PC-3 (cell line): ENCODE data around the gene VSIG10. TPM values are rescaled to one million over a fixed set of nuclear protein-coding genes. Genes with fewer than 3 reads are reported as not detected.
A peak's percentile ranks its signal among the peaks of the same experiment; 100 is the strongest.

Experiments
- ATAC-seq: fragments of 200-7000 bp; cut with Tn5 transposase; 2 replicates; pipeline ENCODE4 v1.9.1; 2020; ENCODE audit warnings: mild to moderate bottlenecking, moderate library complexity
- BruUV-seq: library from RNA; stranded (reverse); fragments of 400-500 nt; replicated peaks from 2 replicates; lab custom pipeline; 2021; lab: Mats Ljungman, UMichigan
- CTCF ChIA-PET: fragments of 300-600 bp; sonication (Branson Sonifier 250); formaldehyde crosslinking; loops from one replicate; lab custom pipeline; 2022; ENCODE audit warnings: antibody characterized with exemption; lab: Charles Lee
- POLR2A ChIA-PET: fragments of 300-600 bp; sonication (Branson Sonifier 250); formaldehyde crosslinking; loops from one replicate; lab custom pipeline; 2022; ENCODE audit warnings: antibody characterized with exemption; ENCODE audit not compliant: unreplicated experiment; lab: Charles Lee
- DNase-seq: peaks from one replicate; pipeline ENCODE4 v3.0.0-alpha.2; 2015
- H2AFZ ChIP-seq: fragments of 300-600 bp; sonication (generic); 2 replicates; pipeline ENCODE4 v1.6.0; 2016; ENCODE audit warnings: antibody characterized with exemption, low read length
- H3F3A ChIP-seq: fragments of 300-600 bp; sonication (generic); one replicate; pipeline ENCODE4 v1.6.0; 2017; ENCODE audit warnings: antibody characterized with exemption, low read length, control low read depth, mild to moderate bottlenecking; ENCODE audit not compliant: unreplicated experiment
- H3K27ac ChIP-seq: fragments of 300-600 bp; sonication (generic); 2 replicates; pipeline ENCODE4 v1.5.1; 2016; ENCODE audit warnings: mild to moderate bottlenecking, low read length
- H3K27me3 ChIP-seq: fragments of 300-600 bp; sonication (generic); 2 replicates; pipeline ENCODE4 v1.6.1; 2016; ENCODE audit warnings: low read length, mixed read lengths
- H3K36me3 ChIP-seq: fragments of 300-600 bp; sonication (generic); 2 replicates; pipeline ENCODE4 v1.6.1; 2016; ENCODE audit warnings: low read depth, mixed run types, low read length, mixed read lengths
- H3K4me1 ChIP-seq: fragments of 300-600 bp; sonication (generic); 2 replicates; pipeline ENCODE4 v1.5.1; 2016; ENCODE audit warnings: low read length; ENCODE audit not compliant: insufficient read depth
- H3K4me2 ChIP-seq: fragments of 300-600 bp; sonication (generic); 2 replicates; pipeline ENCODE4 v1.6.0; 2016; ENCODE audit warnings: low read length
- H3K4me3 ChIP-seq: fragments of 300-600 bp; sonication (generic); 2 replicates; pipeline ENCODE4 v1.5.1; 2016; ENCODE audit warnings: mild to moderate bottlenecking, low read length, mixed read lengths
- H3K79me2 ChIP-seq: fragments of 300-600 bp; sonication (generic); 2 replicates; pipeline ENCODE4 v1.6.1; 2017; ENCODE audit warnings: low read length, mixed read lengths
- H3K9ac ChIP-seq: fragments of 300-600 bp; sonication (generic); 2 replicates; pipeline ENCODE4 v1.6.0; 2016; ENCODE audit warnings: mild to moderate bottlenecking, low read length
- H3K9me2 ChIP-seq: fragments of 300-600 bp; sonication (generic); replicated peaks from 2 replicates; pipeline ENCODE4 v1.6.1; 2016; ENCODE audit warnings: mixed run types, low read length, mixed read lengths
- H3K9me3 ChIP-seq: fragments of 300-600 bp; sonication (generic); 2 replicates; pipeline ENCODE4 v1.6.1; 2016; ENCODE audit warnings: low read length, mixed read lengths
- H4K20me1 ChIP-seq: fragments of 300-600 bp; sonication (generic); 2 replicates; pipeline ENCODE4 v1.6.1; 2016; ENCODE audit warnings: low read length, mixed read lengths
- CTCF ChIP-seq: fragments of 300-600 bp; sonication (generic); conservative IDR thresholded peaks from 2 replicates; pipeline ENCODE4 v1.5.1; 2017; ENCODE audit warnings: antibody characterized with exemption, low read depth, mild to moderate bottlenecking, low read length
- EZH2 ChIP-seq: fragments of 300-600 bp; sonication (generic); IDR thresholded peaks from one replicate; pipeline ENCODE4 v1.6.1; 2017; ENCODE audit warnings: antibody characterized with exemption, mild to moderate bottlenecking, low read length; ENCODE audit not compliant: unreplicated experiment
- EZH2phosphoT487 ChIP-seq: fragments of 300-600 bp; sonication (generic); IDR thresholded peaks from 2 replicates; pipeline ENCODE4 v1.6.1; 2018; ENCODE audit warnings: mild to moderate bottlenecking, antibody characterized with exemption, low read length, borderline replicate concordance
- intact Hi-C: fragments of 100-400 bp; cut with micrococcal nuclease; formaldehyde crosslinking; loops from 2 replicates; pipeline ENCODE4 v1.9.0; 2023
- total RNA-seq: library from RNA; depleted of rRNA; stranded (reverse); fragments of >200 nt; gene quantifications from 2 replicates; pipeline ENCODE4 v1.2.3, GENCODE V29; 2014

The VSIG10 gene
- total RNA-seq, 1 experiment from 2014 or later, result 60.8 TPM

GRCh38 chr12:118053071-118053985, 50.5 kb downstream of the VSIG10 start:
- POLR2A ChIA-PET, result no interaction called here
- H3K4me1 ChIP-seq, result peaks cover 49% of the 10 kb centered on the region
- TF ChIP-seq EZH2 (no peak), CTCF (no peak), EZH2phosphoT487 (no peak)
- no peaks in the 10 kb centered on the region for H3K27me3 ChIP-seq
- H3K4me3 ChIP-seq, result 0 out of 2 replicates have a peak overlapping the region, but pooled peaks have one; percentile 9
- H3K9me2 ChIP-seq, result no peaks in the 10 kb centered on the region
- BruUV-seq, result no TSS peak
- H3K4me2 ChIP-seq, result peak overlapping the region; percentile 60
- ATAC-seq, result no peak
- H4K20me1 ChIP-seq, result no peaks in the 10 kb centered on the region
- no peaks in the 10 kb centered on the region for H3K9me3 ChIP-seq
- CTCF ChIA-PET, result no interaction called here
- H3K9ac ChIP-seq, result peak overlapping the region; percentile 11; the same call in 1 of the 2 replicates
- H3F3A ChIP-seq, result peaks cover 12% of the 10 kb centered on the region
- DNase-seq, result peak; percentile 41
- intact Hi-C loops, result loop anchor here (5.0 to 10.0 kb wide), 2 partner anchors 369 to 1136 kb away; no protein-coding TSS in a partner anchor
- H3K36me3 ChIP-seq, result peaks cover 28% of the 10 kb centered on the region
- H3K27ac ChIP-seq, result peak overlapping the region; percentile 81
- peak overlapping the region; percentile 9 for H2AFZ ChIP-seq
- H3K79me2 ChIP-seq, result peaks cover 73% of the 10 kb centered on the region

- H3K9me3 ChIP-seq, result no peaks in the 10 kb centered on the region
- H3K27ac ChIP-seq, result peak overlapping the region; percentile 81
- DNase-seq (peak; percentile 100), ATAC-seq (peak; percentile 88)
- H4K20me1 ChIP-seq, result no peaks in the 10 kb centered on the region
- H3K9me2 ChIP-seq, result no peaks in the 10 kb centered on the region
- peaks cover 12% of the 10 kb centered on the region for H3F3A ChIP-seq
- H3K9ac ChIP-seq, result peak overlapping the region; percentile 41
- H3K27me3 ChIP-seq, result no peaks in the 10 kb centered on the region
- TF ChIP-seq CTCF, result no peak
- no peak for TF ChIP-seq EZH2
- TF ChIP-seq EZH2phosphoT487, result no peak
- H3K79me2 ChIP-seq, result peaks cover 71% of the 10 kb centered on the region
- H3K36me3 ChIP-seq, result peaks cover 33% of the 10 kb centered on the region
- H2AFZ ChIP-seq, result peak overlapping the region; percentile 9
- POLR2A ChIA-PET, result no interaction called here
- peak overlapping the region; percentile 9; the same call in 1 of the 2 replicates for H3K4me3 ChIP-seq
- peaks cover 49% of the 10 kb centered on the region for H3K4me1 ChIP-seq
- peak overlapping the region; percentile 60 for H3K4me2 ChIP-seq
- intact Hi-C loops, result loop anchor here (1.0 to 10.0 kb wide), 3 partner anchors 17 to 1135 kb away; no protein-coding TSS in a partner anchor
- CTCF ChIA-PET, result no interaction called here
- BruUV-seq, result TSS peak; percentile 65
These were observed 51.3 kb downstream of the VSIG10 start for GRCh38 chr12:118052324-118053070.
